ENCODE measurements around the gene PARP15. TPM values are rescaled to one million over a fixed set of nuclear protein-coding genes. Genes with fewer than 3 reads are reported as not detected.
A peak's percentile ranks its signal among the peaks of the same experiment; 100 is the strongest.

Gene PARP15
- total RNA-seq, 2 donors from 2014 or later = 49.6 to 72.9 TPM

GRCh38 chr3:122586098-122586497 lies 8.6 kb downstream of the PARP15 start:
- Mint-ChIP-seq H3K4me1 (ENCODE audit: low read depth in 2 of 2) (peaks cover 54 to 56% of the 10 kb centered on the region in 2 donors), H3K27ac (peak overlapping the region in 1 of 2 donors; percentile 87), H3K36me3 (peaks cover 33% of the 10 kb centered on the region), H3K9me3 (peaks cover 6% of the 10 kb centered on the region), H3K27me3 (no peaks in the 10 kb centered on the region), H3K4me3 (no peak overlapping the region)
- ATAC-seq = no peak
- no peak for DNase-seq (ENCODE audit: low spot score)

DNA sequence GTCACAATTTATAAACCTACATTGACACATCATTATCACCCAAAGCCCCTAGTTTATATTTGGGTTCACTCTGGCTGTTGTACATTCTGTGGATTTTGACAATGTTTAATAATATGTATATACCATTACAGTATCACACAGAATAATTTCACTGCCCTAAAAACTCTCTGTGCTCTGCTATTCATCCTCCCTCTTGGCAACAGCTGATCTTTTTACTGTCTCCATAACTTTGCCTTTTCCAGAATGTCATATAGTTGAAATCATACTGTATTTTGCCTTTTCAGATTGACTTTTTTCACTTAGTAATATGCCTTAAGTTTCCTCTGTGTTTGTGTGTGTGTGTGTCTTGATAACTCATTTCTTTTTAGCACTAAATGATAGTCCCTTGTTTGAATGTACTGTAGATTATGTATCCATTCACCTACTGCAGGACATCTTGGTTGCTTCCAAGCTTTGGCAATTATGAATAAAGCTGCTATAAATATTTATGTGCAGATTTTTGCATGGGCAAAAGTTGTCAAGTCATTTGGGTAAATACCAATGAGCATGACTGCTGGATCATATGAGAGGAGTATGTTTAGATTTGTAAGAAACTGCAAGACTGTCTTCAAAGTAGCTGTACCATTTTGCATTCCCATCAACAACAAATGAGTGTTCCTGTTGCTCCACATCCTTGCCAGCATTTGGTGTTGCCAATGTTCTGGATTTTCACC lies 9.5 kb downstream of the PARP15 start:
- ATAC-seq (peak in 1 of 2 donors; percentile 65), DNase-seq (ENCODE audit: low spot score) (no peak)
- H3K27ac Mint-ChIP-seq = peak overlapping the region; percentile 5 to 34
- no peaks in the 10 kb centered on the region for H3K9me3 Mint-ChIP-seq
- peak overlapping the region; percentile 19 for H3K4me3 Mint-ChIP-seq
- peaks cover 25% of the 10 kb centered on the region for H3K36me3 Mint-ChIP-seq
- H3K4me1 Mint-ChIP-seq (ENCODE audit: low read depth in 2 of 2) = peaks cover 48% of the 10 kb centered on the region in 2 donors
- no peaks in the 10 kb centered on the region for H3K27me3 Mint-ChIP-seq

- H3K27me3 Mint-ChIP-seq = no peaks in the 10 kb centered on the region
- H3K27ac Mint-ChIP-seq = peak overlapping the region in 1 of 2 donors; percentile 51
- no peaks in the 10 kb centered on the region for H3K9me3 Mint-ChIP-seq
- H3K4me3 Mint-ChIP-seq = no peak overlapping the region
- DNase-seq (ENCODE audit: low spot score) (no peak), ATAC-seq (no peak)
- H3K4me1 Mint-ChIP-seq (ENCODE audit: low read depth in 2 of 2) = peaks cover 46 to 47% of the 10 kb centered on the region in 2 donors
- H3K36me3 Mint-ChIP-seq = peaks cover 19% of the 10 kb centered on the region
These were observed 10.1 kb downstream of the PARP15 start for GRCh38 chr3:122587572-122587971.

DNA sequence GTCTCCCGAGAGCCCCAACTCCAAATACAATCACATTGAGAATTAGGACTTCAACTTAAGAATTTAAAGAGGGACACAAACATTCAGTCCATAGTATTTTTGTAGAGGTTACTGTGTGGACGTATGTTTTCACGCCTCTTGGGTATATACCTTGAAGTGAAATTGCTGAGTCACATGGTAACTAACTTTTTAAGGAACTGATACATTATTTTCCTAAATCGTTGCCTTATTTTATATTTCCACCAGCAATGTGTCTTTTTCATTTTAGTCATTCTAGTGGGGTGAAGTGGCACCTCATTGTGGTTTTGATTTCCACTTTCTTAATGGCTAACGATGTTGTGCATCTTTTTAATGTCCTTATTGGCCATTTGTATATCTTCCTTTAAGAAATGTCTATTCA lies 11.8 kb downstream of the PARP15 start:
- H3K4me1 Mint-ChIP-seq (ENCODE audit: low read depth in 2 of 2) = peaks cover 31 to 37% of the 10 kb centered on the region in 2 donors

GRCh38 chr3:122590610-122591009 lies 13.2 kb downstream of the PARP15 start:
- DNase-seq (ENCODE audit: low spot score) = no peak
- no peak for ATAC-seq

More for the DNA sequence above, 11.8 kb downstream of the PARP15 start:
- Mint-ChIP-seq H3K9me3 (no peaks in the 10 kb centered on the region), H3K27me3 (no peaks in the 10 kb centered on the region), H3K36me3 (peaks cover 1% of the 10 kb centered on the region), H3K4me3 (peak overlapping the region; percentile 56), H3K27ac (peak overlapping the region; percentile 29 to 57)
- peak in 1 of 2 donors; percentile 76 for ATAC-seq
- no peak for DNase-seq (ENCODE audit: low spot score)

GRCh38 chr3:122594025-122594424 lies 16.6 kb downstream of the PARP15 start:
- Mint-ChIP-seq H3K27ac (no peak overlapping the region), H3K36me3 (peaks cover 9% of the 10 kb centered on the region), H3K4me3 (no peak overlapping the region), H3K9me3 (peaks cover 2% of the 10 kb centered on the region), H3K4me1 (ENCODE audit: low read depth in 2 of 2) (peaks cover 23 to 24% of the 10 kb centered on the region in 2 donors), H3K27me3 (no peaks in the 10 kb centered on the region)
- DNase-seq (ENCODE audit: low spot score) = no peak
- ATAC-seq = no peak

More at GRCh38 chr3:122590610-122591009, 13.2 kb downstream of the PARP15 start:
- Mint-ChIP-seq H3K36me3 (peaks cover 4% of the 10 kb centered on the region), H3K27ac (peak overlapping the region in 1 of 2 donors; percentile 14), H3K27me3 (no peaks in the 10 kb centered on the region), H3K4me1 (ENCODE audit: low read depth in 2 of 2) (peaks cover 34% of the 10 kb centered on the region in 2 donors), H3K4me3 (peak overlapping the region; percentile 17), H3K9me3 (no peaks in the 10 kb centered on the region)

DNA sequence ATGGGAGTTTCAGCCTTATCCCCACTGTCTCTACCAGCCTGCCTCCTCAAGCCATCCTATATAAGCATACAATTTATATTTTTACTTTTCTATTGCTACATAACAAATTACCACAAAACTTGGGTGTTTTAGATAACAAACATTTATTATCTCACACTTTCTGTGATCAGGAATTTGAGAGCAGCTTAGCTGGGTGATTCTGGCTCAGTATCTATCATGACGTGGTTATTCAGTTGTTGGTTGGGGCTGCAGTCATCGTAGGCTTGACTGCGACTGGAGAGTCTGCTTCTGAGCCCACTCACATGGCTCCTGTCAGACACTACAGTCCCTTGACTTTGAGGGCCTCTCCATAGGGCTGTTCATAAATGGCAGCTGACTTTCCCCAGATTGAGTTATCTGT lies 20.7 kb downstream of the PARP15 start:
- peak overlapping the region in 1 of 2 donors; percentile 78 for H3K27ac Mint-ChIP-seq
- peak overlapping the region; percentile 50 for H3K4me3 Mint-ChIP-seq
- ATAC-seq (no peak), DNase-seq (ENCODE audit: low spot score) (no peak)
- H3K4me1 Mint-ChIP-seq (ENCODE audit: low read depth in 2 of 2) = peaks cover 33 to 41% of the 10 kb centered on the region in 2 donors
- H3K9me3 Mint-ChIP-seq = peaks cover 2% of the 10 kb centered on the region
- H3K27me3 Mint-ChIP-seq = no peaks in the 10 kb centered on the region
- H3K36me3 Mint-ChIP-seq = peaks cover 9% of the 10 kb centered on the region

- Mint-ChIP-seq H3K36me3 (peaks cover 12% of the 10 kb centered on the region), H3K4me1 (ENCODE audit: low read depth in 2 of 2) (peaks cover 37 to 44% of the 10 kb centered on the region in 2 donors), H3K27ac (peak overlapping the region in 1 of 2 donors; percentile 78), H3K9me3 (peaks cover 2% of the 10 kb centered on the region), H3K27me3 (no peaks in the 10 kb centered on the region), H3K4me3 (peak overlapping the region; percentile 50)
- ATAC-seq = no peak
- DNase-seq (ENCODE audit: low spot score) = no peak
These were observed 21.1 kb downstream of the PARP15 start for GRCh38 chr3:122598556-122598955.

- peaks cover 9% of the 10 kb centered on the region for H3K36me3 Mint-ChIP-seq
- H3K4me1 Mint-ChIP-seq (ENCODE audit: low read depth in 2 of 2) = peaks cover 34 to 42% of the 10 kb centered on the region in 2 donors
- H3K27me3 Mint-ChIP-seq = no peaks in the 10 kb centered on the region
- ATAC-seq (no peak), DNase-seq (ENCODE audit: low spot score) (no peak)
- no peak overlapping the region for H3K4me3 Mint-ChIP-seq
- no peak overlapping the region for H3K27ac Mint-ChIP-seq
- no peaks in the 10 kb centered on the region for H3K9me3 Mint-ChIP-seq
These were observed 24.7 kb downstream of the PARP15 start for GRCh38 chr3:122602011-122602710.

GRCh38 chr3:122603056-122603455 lies 25.6 kb downstream of the PARP15 start:
- H3K9me3 Mint-ChIP-seq = no peaks in the 10 kb centered on the region
- no peak overlapping the region for H3K27ac Mint-ChIP-seq
- no peak overlapping the region for H3K4me3 Mint-ChIP-seq
- H3K4me1 Mint-ChIP-seq (ENCODE audit: low read depth in 2 of 2) = peaks cover 39 to 46% of the 10 kb centered on the region in 2 donors
- ATAC-seq (no peak), DNase-seq (ENCODE audit: low spot score) (no peak)
- H3K36me3 Mint-ChIP-seq = peaks cover 14% of the 10 kb centered on the region
- H3K27me3 Mint-ChIP-seq = no peaks in the 10 kb centered on the region

DNA sequence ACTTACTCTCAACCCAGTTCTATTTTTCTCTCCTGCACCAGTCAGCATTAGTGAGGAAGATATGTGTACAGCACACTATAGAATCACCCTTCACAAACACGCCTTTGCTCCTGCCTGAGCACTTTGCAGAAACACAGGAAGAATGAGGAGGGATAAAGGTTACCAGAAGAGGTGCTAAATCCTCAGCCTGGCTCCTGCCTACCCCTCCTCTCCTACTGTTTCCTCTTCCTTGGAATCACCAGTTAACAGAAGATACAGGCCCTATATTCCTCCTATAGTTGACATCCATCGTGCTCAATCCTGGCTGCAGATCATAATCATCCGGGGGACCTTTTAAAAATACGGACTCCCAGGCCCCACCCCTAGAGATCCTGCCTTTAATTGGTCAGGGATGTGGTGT lies 28.9 kb downstream of the PARP15 start:
- H3K4me3 Mint-ChIP-seq = no peak overlapping the region
- DNase-seq (ENCODE audit: low spot score) = no peak
- H3K27me3 Mint-ChIP-seq = no peaks in the 10 kb centered on the region
- peaks cover 23% of the 10 kb centered on the region for H3K36me3 Mint-ChIP-seq
- peak overlapping the region in 1 of 2 donors; percentile 34 for H3K27ac Mint-ChIP-seq
- peaks cover 3% of the 10 kb centered on the region for H3K9me3 Mint-ChIP-seq
- ATAC-seq = no peak
- H3K4me1 Mint-ChIP-seq (ENCODE audit: low read depth in 2 of 2) = peaks cover 43 to 45% of the 10 kb centered on the region in 2 donors

GRCh38 chr3:122608916-122609315 lies 31.5 kb downstream of the PARP15 start:
- Mint-ChIP-seq H3K36me3 (peaks cover 28% of the 10 kb centered on the region), H3K4me3 (peak overlapping the region; percentile 2), H3K27me3 (no peaks in the 10 kb centered on the region), H3K27ac (peak overlapping the region; percentile 66 to 83), H3K9me3 (peaks cover 3% of the 10 kb centered on the region), H3K4me1 (ENCODE audit: low read depth in 2 of 2) (peaks cover 27 to 37% of the 10 kb centered on the region in 2 donors)
- DNase-seq (ENCODE audit: low spot score) (no peak), ATAC-seq (no peak)

DNA sequence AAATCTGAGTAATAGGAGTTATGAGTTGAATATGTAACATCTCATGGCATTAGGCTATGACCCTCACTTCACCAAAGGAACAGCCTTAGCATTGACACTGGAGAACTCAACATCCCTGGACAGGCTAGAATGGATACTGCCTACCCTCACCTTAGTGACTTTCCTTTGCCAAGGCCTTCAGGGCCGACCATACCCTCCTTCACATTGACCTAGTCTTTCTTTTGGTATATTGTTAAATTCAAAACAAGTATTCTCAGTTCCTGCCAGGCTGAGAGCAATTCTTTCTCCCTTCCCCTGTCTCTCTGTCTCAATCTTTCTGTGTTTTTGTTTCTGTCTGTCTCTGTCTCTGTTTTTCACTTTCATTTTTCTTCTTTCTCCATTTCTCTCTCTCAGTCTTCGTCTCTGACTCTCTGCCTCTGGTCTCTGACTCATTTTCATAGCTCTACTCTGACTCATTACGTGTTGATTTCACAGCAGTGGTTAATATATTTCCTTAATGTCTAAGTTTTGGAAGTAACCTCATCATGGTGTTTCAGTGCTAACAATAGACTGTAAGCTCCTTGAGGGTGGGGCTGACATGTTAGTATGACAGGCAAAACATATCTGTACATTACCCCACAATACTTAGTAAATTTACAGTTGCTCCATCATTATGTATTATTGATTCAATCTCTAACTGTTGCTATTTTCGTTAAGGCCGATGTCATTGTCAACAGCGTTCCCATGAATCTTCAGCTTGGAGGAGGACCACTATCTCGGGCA lies 32.5 kb downstream of the PARP15 start:
- Mint-ChIP-seq H3K27me3 (no peaks in the 10 kb centered on the region), H3K27ac (peak overlapping the region; percentile 66 to 83), H3K4me1 (ENCODE audit: low read depth in 2 of 2) (peaks cover 25 to 32% of the 10 kb centered on the region in 2 donors), H3K4me3 (peak overlapping the region; percentile 66), H3K9me3 (peaks cover 3% of the 10 kb centered on the region), H3K36me3 (peaks cover 26% of the 10 kb centered on the region)
- DNase-seq (ENCODE audit: low spot score) (peak; percentile 64), ATAC-seq (peak; percentile 96 to 98)

Data from natural killer cell treated with Interleukin-12 subunit alpha and Interleukin-12 subunit beta and Interleukin-15 and Interleukin-18, amount 100 ng/mL, for 72 hours (primary cell).